HTR-8/SVneo (cell line): ENCODE data around the gene LPIN3.

Source experiments
- DNase-seq: peaks from one replicate; pipeline ENCODE4 v3.0.0; 2011; ENCODE audit warnings: low spot score, mixed read lengths; ENCODE audit not compliant: insufficient read length
- FAIRE-seq: peaks from 2 replicates; lab custom pipeline; 2011; peaks lifted over from hg19 to GRCh38; lab: Jason Lieb, UNC

Gene LPIN3

DNA sequence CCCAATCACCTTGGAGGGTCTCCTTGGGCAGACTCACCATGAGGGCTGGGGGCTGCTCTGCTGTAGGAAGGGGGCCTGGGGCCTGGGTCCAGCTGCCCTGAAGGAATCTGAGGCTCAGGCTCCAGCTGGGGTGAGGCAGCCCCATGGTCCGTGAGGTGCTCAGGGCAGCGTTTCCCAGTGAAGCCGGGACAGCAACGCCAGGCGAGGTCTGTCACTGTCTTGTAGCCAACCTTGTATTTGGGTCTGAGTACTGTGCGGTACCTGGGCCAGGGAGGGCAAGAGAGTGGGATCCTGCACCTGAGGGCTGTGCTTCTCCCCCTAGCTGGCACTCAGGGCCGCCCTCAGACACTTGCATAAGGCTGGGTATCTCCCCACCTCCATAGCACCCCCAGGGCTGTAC, 23.0 kb downstream of the LPIN3 start:
- peak; percentile 23 for FAIRE-seq
- no peak for DNase-seq

DNA sequence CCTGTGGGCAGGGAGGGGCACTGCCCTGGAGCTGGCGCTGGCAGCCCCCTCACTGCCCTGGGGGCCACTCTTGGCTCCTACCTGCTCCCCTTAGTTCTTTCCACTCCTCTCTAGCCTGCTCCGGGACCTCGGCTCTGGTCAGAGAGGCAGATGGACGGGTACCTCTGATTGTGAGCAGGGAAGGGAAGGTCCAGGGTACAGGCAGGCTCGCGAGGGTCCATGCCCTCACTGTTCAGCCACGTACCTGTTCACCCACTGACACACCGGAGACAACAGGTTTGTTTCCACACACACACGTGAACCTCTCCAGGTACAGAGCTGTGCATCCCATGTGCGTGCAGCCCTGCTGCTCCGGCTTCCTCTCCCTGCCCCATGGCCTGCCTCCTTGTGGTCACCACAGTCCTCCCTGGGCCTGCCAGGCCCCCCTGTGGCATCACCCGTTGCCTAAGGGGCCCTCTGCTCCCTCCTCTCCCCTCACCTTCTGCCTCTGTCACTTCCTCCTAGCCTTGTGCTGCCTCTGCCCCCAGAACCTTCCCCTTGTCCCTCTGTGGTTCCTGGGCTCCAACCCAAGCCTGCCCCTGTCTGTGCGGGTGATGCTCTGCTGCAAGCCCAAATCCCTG, 23.7 kb downstream of the LPIN3 start:
- DNase-seq (no peak), FAIRE-seq (peak; percentile 92)

DNA sequence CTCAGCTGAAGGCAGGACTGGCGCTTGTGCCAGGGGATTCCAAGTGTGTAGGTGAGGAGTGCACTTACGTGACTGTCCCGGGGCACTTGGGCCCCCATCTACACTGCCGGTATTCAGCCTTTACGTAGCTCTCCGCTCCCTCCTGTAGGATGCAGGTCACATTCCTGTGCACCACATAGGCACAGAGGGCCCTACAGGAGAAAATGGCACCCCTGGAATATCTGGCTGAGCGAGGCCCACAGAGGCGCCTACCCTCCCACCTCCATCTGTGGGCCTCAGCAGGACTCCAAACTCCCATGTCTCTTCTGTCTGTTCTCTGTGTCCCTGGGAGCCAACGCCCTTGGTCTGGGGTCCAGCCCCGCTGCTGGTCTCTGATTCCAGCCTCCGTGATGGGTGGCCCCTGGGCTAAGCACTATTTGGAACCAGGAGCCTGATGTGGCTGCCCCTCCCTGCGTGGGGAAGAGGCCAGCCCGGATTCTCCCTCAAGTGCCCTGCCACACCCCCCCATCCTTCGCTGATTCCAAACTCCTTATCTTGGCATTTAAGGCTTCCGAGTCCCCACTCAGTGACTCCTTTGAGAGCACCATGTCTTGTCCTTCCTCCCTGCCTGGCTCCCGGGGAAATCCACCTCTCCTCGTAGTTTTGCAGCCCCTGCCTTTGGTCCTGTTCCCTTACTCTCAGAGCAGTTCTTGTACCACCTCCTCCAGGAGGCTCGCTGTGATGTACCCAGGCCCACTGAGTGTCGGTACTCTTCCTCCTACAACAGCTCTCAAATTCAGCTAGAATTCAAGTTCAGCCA, 24.5 kb downstream of the LPIN3 start:
- DNase-seq (no peak), FAIRE-seq (peak; percentile 57)

DNA sequence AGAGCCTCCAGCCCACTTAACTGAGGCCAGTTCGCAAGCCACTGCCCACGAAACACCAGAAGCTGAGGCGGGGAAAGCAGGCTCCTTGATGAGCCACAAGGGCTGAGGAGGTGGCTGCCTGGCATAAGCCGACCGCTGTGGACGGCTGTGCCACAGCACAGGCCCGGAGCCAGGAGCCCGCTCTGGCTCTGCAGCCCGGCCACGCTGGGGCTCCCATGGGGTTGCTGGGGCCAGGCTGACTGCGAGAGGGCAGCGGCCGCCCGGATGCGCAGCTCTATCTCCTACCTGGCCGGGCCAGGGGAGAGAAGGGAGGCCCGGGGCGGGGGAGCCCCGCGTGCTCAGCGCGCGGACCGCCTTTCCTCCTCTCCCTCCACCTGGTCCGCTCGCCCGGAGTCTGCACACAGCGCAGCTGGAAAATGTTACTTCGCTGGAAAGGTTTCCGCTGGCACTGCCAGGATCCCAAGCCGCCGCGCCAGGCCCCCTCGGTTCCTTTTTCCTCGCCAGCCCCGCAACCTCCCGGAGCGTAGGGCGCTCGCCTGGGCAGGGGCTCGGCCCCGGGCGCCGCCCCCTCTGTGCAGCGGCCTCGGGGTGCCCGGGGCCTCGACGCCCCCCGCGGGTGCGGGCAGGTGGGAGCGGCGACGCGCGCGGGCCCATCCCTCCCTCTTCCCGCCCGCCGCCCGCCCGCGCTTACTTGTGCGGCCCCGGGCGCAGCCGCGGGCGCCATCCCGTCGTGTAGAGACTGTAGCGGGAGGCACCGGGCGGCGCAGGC, 25.3 kb downstream of the LPIN3 start:
- FAIRE-seq (no peak), DNase-seq (no peak)

DNA sequence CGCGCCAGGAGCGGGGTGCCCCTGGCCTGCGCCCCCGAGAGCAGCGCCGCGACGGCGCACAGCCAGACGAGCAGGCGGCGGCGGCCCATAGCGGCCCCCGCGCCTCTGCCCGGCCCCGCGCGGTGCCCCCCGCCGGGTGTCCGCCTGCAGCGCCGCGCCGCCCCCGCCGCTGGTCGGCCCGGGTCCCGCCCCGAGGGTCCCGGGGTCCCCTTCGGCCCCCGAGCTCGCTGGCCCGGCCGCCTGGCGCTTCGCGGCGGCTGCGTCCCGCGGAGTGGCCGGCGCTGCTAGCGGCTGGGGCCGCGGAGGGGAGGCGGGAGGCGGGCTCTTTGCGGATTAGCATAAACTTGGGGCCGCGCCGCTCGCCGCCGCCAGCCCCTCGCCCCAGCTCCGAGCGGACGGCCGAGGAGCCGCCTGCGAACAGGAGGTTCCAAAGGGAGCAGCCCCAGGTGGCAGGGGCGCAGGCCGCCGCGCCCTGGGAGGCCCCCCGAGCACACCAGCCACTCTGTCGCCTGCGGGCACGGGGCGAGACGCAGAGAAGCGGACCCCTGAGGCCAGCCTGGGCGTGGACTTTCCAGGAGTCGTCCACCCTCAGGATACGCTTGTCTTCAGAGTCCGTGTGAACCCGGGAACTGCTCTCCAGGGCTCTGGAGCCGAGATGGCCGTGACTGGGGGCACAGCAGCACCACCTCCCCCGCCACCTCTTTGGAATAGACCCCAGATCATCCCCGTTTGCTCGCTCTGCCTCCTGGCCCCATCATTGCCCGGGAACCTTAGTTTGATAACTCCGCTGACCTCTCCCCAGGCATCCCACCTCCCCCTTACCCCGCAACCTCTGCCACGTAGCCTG, 26.1 kb downstream of the LPIN3 start, which contains the start of gene EMILIN3:
Gene EMILIN3, minus strand, starts transcription at position 273 of the 847 bp plus-strand sequence. Its CDS starts 184 bp downstream, at position 89.
- FAIRE-seq, result peak; percentile 68
- no peak for DNase-seq

DNA sequence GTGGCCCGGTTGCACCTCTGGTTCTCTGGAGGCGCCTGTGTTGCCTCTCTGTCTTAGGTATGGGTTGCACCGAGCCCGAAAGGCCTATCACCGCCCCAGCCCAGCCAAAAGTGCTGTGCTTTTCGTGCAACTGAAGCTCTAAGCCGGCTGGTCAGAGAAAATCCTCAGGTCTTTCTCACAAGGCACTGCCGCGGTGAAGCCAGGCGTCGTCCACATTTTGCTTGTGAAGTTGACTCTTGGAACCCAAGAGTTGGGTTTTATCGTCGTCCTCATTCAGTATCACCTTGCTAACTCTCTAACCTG, 26.7 kb downstream of the LPIN3 start:
- FAIRE-seq (no peak), DNase-seq (no peak)

DNA sequence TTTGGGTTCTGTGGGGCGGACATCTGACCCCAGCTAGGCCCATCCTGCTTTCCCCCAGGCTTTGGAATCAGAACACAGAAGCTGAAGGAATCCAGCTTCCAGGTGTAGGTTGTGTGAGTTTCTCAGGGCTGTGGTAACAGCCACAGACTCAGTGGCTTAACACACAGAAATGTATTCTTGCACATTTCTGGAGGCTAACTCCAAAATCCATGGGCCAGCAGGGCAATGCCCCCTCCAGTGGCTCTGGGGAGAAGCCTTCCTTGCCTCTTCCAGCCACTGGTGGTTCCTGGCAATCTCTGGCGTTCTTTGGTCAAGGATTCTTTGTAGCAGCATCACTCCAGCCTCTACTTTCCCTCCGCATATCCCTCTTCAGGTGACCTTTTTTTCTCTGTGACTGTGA, 27.3 kb downstream of the LPIN3 start:
- no peak for DNase-seq
- FAIRE-seq, result no peak

DNA sequence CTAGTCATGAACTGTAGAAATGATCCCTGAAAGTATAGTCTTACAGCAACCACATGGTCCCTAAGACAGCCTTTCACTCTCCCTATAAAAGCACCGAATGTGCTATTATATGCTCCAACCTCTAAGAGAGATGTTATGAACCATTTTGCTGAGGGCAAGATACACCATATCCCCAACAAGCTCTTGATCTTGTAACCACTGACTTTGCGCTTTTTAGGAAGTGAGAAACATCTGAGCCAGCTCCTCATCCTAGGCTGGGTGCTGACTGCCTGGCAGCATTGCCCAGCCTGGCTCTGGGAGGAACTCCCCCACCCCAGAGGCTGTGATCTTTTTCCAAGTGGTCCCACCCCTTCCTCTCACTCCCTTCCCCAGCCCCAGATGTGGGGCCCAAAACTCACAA, 29.1 kb downstream of the LPIN3 start:
- no peak for DNase-seq
- peak; percentile 58 for FAIRE-seq

DNA sequence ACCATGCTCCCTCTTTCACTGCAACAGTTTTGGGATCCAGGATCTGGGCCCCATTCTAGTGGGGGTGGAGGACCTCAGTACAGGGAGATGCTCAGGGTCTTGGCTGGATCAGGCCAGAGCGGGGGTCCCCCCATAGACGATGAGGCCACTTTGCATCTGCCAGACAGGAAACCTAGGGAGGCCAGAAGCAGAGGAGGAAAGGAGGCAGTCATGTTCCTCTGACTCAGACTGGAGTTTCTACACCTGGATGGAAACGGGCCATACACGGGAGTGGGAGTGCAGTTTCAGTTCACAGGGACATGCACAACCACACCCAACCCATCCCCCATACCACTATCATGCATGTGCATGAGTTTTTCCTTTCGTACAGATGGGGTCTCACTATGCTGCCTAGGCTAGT, 29.6 kb downstream of the LPIN3 start:
- no peak for DNase-seq
- peak; percentile 58 for FAIRE-seq

DNA sequence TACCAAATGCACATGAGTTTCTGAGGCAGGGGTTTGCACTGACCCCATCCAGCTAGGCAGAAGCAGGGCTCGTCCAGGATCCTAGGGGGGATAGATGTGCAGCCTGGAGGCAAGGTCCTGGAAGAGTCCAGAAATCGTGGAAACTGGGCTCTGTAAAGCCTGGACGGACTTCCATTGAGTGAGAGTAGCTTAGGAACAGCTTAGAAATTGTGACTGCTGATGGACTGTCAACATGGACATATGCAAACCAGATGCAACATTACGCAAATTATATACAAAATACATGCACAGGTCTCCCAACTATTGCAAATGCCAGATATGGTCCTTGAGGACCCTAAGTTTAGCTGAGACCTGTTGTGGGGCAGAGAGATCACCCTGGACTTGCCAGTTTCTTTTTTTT, 30.8 kb downstream of the LPIN3 start:
- DNase-seq, result no peak
- no peak for FAIRE-seq

DNA sequence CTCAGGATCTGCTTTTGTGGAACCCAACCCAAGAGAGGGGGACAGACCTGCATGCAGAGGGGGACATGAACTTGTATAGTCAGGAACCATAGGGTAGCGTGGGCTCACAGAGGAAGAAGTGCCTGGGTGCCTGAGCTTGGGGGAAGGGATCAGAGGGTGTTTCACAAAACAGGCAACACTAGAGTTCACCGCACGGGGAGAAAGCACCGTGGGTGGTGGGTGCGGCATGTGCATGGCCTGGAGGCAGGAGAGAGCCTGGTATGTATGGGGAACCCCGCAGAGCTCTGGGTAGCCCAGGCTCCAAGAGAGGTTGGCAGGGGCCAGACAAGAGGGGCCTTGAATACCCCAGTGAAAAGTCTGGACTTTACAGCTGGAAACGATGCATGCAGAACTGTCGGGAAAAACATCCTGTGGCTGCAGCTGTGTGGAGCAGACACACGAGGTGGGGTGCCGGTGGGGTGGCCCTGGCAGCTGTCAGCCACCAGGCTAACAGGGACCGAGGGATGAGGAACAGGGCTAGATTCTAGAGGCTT, 32.7 kb downstream of the LPIN3 start:
- DNase-seq, result no peak
- FAIRE-seq, result peak; percentile 42

DNA sequence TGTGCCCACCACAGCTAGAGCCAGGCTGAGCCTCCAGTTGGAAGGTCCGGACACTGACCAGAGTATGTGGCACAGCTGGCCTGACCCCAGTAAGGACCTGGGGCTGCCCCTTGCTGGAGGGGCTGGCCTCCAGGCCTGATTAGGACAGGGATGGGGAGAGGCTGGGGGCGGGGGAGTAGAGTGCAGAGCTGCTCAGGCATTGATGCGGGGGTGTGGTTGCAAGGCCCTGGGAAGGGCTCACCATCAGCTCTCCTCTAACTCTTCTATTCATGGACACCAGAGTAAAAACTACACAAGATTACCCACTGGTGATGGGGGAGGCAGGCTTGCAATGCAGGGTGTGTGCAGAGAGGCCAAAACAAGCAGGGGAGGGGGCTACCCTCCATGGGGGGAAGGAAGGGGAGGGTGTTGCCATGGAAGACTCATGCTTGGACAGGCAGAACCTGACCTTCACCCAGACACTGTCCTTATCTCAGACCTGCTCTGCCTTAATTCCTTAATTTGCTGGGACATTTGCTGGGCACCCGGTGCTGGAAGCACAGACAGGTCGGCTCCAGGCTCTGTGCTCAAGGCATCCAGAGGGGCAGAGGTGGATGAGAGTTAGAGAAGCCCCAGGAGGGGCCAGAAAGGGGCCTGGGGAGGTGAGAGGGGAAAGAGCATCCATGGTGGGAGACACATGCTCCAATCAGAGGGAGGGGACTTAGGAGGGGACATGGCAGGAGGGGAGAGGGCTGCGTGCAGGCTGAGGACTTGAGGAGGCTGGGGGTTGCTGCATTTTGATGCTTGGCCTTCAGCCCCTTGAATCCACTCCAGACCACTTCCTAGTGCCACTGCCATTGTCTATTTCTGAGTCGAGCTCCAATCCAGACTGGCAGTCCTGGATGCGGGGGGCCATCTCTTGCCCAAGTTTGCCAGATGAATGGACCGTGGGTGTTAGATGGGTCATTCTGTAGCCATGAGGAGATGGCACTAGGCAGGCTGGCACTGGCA, 33.6 kb downstream of the LPIN3 start:
- DNase-seq (no peak), FAIRE-seq (no peak)

DNA sequence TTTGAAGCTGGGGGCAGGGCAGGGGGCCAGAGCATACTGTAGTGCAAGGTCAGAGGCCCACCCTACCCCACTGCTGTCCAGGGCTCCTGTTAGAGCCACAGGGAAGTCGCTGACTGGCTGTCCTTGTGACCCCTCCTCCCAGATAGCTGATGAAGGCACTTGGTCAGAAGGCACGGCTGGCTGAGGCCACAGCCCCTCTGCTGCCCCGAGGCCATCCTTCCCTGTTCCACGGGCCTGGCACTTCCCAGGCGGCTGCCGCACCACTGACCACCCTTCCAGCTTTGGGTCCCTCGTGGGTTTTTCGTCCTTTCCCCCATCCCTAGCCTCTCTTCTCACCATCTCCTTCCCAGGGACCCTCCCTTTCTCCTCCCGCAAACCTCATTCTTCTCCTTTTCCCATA, 35.2 kb downstream of the LPIN3 start:
- no peak for DNase-seq
- FAIRE-seq, result no peak

DNA sequence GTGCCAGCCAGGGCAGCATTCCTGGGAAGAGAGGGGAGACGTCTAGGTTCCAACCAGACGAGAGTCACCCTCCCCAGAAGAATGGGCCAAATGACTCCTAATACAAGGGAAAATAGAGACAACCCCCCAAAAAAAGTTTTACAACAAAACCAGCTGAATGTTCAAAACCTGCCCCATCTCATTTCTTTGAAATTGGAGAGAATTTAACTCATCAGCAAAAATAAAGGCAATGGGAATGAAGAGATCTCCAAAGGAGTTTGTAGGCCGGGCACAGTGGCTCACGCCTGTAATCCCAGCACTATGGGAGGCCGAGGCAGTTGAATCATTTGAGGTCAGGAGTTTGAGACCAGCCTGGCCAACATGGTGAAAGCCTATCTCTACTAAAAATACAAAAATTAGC, 35.7 kb downstream of the LPIN3 start:
- DNase-seq (no peak), FAIRE-seq (no peak)

DNA sequence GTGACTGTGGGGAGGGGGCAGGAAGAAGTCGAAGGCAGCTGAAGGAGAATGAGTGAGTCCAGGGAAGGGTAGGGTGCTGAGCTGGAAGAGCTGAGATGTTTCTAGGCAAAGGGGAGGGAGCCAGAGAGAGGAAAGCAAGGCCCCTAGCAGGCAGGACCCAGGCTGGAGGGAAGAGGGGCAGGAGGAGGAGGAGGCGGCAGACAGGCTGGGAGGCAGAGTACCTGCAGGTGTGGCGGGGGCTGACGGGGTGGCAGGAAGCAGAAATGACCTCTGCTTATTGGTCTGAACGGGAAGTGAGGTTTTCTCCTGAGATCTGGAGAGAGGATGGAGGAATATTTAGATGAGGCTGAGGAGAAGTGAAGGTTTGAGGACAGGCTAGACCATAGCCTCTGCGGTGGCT, 36.7 kb downstream of the LPIN3 start:
- FAIRE-seq (no peak), DNase-seq (no peak)

DNA sequence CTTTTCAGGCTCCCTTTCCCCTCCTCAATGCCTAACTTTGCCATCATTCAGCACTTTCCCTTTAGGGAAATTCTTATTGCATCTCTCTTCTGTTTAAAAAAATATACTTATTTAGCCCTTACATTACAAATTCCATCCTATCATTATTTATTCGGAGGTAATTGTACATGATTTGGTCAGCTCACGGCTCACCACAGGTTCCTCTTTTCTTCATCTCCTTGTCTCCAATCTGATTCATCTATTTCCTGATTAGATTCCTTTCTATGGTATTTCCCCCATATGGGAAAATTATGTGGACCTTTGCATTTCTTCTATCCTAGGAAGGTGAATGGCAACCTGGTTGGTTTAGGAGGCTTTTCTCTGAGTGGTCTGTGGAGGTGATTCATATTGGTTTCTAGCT, 38.9 kb downstream of the LPIN3 start:
- DNase-seq (no peak), FAIRE-seq (no peak)

DNA sequence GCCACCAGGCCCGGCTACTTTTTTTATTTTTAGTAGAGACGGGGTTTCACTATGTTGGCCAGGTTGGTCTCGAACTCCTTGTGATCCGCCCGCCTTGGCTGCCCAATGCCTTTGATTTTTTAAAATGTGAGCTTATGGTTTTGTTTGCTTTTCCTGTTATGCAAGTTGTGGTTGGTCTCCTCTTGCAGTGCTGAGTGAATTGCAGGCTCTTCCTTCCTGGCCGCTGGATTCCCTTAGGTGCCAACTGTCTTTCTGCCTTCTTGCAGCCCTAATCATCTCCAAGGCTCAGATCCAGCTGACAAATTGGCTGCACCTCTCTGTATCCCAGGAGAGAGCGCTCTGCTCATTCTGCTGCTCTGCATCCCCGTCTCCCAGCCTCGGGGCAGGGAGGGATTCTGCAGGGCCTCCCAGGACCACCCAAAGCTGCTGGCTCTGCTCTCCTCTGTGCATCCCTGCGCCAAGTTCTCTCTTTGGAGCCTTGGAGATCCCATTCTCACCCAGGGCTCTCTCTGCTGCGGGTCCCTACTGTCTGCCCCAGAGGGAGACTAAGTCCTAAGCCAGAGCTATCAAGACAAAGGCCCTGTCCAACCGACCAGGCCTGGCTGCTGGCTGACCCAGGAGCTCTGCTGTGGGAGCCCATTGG, 40.1 kb downstream of the LPIN3 start:
- DNase-seq, result no peak

DNA sequence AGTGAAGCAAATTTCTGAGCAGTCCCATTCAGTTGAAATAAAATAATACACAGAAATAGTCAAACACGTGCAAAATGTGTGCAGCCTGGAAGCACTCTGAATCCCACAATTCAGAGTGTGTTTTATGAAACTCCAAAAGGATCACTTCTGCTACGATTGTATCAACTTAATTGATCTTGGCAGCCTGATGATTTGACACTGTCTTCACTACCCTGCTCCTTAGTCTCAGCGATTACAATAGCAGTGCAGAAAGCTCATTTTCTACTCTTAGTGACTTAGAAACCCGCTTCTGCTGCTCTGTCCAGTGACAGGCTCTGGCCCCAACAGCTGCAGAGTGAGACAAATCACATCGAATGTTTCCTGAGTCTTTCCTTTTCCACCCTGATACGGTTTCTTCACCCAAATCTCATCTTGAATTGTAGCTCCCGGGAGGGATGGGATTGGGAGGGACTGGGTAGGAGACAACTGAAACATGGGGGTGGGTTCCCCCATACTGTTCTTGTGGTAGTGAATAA, 42.2 kb downstream of the LPIN3 start:
- FAIRE-seq, result no peak

More for the DNA sequence above, 40.1 kb downstream of the LPIN3 start:
- no peak for FAIRE-seq

More for the DNA sequence above, 42.2 kb downstream of the LPIN3 start:
- no peak for DNase-seq
